NCI-H510A treated with DMSO at 0.1 percent for 48 hours (cell line): Measurements from ENCODE around the gene HLA-DQB2.
"Not testable (repeated sequence)": the region's sequence is repeated elsewhere in the genome, so short reads cannot be mapped to it uniquely, and the experiment has no call there.

Source experiments
- DNase-seq: peaks from one replicate; lab custom pipeline; 2025; lab: John Stamatoyannopoulos, UW

Gene HLA-DQB2

DNA sequence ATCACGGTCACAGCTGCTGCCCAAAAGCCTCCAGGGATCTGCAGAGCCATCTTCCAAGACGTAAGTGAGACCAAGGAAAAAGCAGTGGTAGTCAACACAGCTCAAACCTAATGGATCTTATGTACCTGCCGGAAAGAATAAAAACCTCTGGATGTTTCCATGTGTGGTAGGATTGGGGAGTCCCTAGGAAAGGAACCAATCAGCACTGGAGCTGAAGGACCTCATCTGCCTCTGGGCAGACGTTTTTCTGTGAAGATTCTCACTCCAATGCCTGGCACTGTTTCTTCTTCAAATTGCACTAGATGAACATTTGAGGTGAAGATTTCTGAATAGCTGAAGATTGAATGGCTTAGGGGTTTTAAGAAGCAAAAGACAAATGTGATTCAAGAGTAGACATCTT is at the start of gene HLA-DQB2:
Gene HLA-DQB2, minus strand, starts transcription at position 112 of the 400 bp plus-strand sequence. Its CDS starts 62 bp downstream, at position 50.
- no peak for DNase-seq

- DNase-seq, result no peak
Observed at GRCh38 chr6:32809171-32809570, 45.8 kb upstream of the HLA-DQB2 start.

DNA sequence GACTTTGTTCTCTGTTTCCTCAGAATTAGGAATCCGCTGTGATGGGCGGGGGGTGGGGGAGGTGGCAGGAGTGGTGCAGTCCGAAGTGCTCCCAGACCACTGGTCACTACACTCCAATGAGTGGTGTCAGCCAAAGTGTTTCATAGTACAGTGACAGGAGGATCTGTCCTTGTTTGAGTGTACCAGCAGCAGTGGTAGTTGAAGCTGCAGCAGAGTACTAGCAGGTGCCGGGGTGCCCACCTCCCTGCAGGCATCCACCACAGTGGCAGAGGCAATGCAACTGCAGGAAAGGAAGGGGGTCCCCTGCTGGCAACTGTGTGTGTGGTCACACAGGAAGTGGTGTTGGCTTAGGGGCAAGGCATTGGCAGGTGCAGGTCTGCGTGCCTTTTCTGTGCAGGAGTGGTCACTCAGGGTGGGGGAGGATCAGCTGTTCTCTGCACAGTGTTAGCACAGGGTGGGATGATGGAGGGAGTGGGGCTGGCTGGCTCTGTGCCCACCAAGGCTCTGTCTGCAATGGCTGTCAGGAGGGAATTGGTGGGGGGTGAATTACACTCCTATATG is 43.8 kb upstream of the HLA-DQB2 start:
- no peak for DNase-seq

- DNase-seq, result not testable (repeated sequence)
Observed at GRCh38 chr6:32805404-32805803, 42.1 kb upstream of the HLA-DQB2 start.

GRCh38 chr6:32803416-32803815 is 40.1 kb upstream of the HLA-DQB2 start:
- no peak for DNase-seq

DNA sequence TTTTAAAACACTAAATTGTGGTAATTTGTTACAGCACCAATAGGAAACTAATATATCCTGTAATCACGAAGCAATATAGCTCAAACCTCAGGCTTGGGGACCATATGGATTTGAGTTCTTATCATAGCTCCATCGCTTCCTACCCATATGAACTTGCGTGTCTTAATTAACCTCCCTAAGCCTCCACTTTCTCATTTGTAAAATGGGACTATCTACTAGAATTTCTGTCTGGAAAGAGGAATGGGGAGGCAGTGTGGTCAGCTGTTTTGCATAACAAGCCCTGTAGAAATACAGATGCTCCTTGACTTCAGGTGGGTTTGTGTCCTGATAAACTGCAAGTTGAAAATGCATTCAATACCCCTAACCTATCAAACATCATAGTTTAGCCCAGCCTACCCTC is 36.4 kb upstream of the HLA-DQB2 start:
- no peak for DNase-seq

- no peak for DNase-seq
Observed at GRCh38 chr6:32799168-32799567, 35.8 kb upstream of the HLA-DQB2 start.

DNA sequence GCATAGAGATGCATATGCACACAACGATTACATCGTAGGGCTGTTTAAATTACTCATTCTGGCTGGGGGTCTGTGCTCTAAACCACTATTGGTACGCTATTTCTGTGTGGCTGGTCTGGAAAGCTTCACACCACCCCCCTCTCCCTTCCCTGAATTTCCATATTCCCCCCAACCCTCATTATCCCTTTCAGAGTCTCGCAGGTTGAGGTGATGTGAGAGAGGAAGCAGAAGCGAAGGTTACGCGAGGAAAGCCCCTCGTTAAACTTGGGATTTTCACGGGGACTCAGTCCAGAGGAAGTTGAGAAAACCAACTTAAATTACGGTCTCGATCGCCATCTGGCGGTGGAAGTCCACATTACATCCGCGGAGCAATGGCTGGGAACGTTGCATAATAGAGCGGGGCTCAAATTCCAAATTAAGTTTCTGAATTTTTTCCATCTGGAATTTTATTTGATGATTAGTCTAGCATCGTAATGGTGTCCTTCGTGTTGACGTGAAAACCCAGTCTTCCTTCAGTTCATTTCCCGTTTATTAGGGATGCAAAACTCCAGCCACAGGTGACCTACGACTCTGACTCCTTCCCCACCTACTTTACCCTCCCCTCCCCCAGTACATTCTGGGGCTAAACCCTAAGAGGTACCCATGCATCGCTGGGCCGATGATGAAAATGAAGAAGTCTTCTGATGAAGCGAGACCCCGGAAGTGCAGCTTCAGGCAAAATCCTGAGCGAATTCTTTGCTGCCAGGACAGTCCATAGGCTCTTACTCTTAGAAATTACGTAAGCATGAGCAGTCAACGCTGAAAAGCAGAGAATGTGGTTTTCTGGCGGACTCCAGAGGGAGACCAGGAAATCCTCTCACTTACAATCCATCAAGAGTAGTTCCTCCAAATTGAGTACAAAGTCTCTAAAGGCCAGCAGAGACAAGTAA is 33.8 kb upstream of the HLA-DQB2 start:
- peak; percentile 57 for DNase-seq

DNA sequence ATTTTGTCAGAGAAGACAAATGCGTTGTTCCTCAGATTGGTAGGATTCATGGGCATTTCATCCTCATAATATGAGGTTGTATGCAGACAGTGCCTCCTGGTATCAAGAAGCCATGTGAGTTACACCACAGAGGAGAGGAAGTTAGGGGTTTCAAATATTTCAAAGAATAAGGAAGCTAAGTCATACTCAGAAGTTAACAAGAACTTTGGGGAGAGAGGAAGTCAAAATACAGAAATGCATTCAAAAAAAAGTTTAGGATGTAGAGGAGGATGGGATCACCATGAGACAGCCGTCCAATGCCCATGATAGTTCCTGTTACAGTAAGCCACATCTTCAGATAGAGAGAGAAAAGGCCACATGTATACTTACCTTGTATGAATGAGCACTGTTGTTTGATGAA is 31.2 kb upstream of the HLA-DQB2 start:
- DNase-seq, result no peak

- DNase-seq, result no peak
Observed at GRCh38 chr6:32792901-32793435, 29.6 kb upstream of the HLA-DQB2 start.

- DNase-seq, result no peak
Observed at GRCh38 chr6:32790306-32790705, 27.0 kb upstream of the HLA-DQB2 start.

DNA sequence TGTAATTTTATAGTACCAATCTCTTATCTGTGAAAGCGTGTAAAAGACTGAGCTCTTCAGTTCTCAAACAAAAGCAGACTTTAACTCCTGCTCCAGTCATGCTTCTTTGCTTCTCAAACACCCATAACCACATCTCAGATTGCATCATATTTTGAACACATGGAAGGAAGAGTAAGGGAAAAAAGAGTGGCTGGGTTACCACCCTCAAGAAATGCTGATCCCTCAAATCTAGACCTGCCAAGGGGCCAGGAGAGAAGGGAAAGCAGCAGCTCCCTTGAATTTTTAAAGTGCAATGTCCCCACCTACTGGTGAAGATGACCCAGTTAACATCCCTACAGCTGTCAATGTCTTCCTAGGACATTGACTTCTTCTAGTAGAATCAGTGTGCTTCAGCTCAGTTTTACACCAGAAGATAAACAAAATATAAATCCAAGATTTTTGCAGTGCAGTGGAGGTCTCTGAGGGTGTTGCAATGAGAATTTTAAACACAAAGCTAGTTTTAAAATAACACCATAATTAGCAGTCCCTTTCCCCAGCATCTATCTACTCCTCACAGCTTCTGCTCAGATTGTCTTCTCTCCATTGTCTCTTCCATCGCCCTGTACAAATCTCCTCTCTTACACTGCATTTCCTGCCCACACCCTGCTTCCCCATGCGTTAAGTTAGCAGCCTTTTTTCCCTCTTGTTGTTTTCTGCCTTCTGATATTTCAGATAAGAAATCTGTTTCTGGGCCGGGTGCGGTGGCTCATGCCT is 22.6 kb upstream of the HLA-DQB2 start:
- DNase-seq, result peak; percentile 66

DNA sequence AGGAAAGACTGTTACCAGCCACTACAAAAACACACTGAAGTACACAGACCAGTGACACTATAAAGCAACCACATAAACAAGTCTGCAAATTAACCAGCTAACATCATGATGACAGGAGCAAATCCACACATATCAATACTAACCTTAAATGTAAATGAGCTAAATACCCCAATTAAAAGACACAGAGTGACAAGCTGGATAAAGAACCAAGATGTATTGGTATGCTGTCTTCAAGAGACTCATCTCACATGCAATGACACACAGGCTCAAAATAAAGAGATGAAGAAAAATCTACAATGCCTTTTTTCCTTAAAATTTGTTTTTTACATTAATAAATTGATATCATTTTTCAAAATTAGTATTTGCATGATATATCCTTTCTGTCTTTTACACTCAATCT is 19.6 kb upstream of the HLA-DQB2 start:
- not testable (repeated sequence) for DNase-seq

DNA sequence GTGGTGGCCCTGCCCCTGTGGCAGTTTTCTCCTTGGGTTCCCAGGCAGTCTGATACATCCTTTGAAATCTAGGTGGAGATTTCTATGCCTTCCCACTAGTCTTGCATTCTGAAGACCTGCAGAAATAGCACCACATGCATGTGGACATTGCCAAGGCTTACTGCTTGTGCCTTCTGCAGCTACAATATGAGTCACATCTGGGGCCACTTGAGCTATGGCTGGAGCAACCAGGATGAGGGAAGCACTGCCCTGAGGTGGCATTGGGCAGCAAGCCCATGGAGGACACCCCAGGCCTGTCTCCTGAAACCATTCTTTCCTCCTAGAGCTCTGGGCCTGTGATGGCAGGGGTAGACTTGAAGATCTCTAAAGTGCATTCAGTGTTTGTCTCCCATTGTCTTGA is 15.7 kb upstream of the HLA-DQB2 start:
- DNase-seq, result no peak

DNA sequence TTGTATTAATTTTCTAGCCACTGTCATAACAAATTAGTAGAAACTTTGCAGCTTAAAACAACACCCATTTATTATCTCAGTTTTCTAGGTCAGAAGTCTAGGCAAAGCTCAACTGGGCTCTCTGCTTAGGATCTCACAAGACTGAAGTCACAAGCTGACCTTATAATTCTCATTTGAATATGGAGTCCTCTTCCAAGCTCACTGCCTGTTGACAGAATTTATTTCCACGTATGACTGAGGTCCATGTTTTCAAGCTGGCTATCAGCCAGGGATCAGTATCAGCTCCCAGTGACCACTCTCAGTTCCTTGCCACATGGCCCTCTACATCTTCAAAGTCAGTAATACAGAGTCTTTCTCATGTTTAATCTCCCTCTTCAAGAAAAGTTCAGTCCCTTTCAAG is 11.7 kb upstream of the HLA-DQB2 start:
- DNase-seq, result no peak

- no peak for DNase-seq
Observed at GRCh38 chr6:32774426-32774825, 11.1 kb upstream of the HLA-DQB2 start.

DNA sequence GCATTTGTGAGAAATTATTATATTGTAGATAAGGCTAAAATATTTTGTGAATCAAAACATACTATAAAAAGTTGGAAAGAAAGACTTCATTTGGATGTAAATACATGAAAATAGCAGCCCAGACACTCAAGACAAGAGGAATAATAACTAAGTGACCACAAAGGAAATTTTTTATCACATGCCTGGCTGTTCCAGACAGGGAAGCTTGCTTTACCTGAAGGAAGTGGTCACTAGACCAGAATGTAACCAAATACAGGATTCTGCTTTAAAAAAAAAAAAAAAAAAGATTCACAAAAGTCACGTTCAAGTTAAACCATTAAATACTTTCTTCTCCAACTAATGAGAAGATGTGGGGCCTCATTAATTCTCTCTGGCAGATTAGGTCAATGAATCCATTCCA is 9.3 kb upstream of the HLA-DQB2 start:
- DNase-seq, result no peak

DNA sequence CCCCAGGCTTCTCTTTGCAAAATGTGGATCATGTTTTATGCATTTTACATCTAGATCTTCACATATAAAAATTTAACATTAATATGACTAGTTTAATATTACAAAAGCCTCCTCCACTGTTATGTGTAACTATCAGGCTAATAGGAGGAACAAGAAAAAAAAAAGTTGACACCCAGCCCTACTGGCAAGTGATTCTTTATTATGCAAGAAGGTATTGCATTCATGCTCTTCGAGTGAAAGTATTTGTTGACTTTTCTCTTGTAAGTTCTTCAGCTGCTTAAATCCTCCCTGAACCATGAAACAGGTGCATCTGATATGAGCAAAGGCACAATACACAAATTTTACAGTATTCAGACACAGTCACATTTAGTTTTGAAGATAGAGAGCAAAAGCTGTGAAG is 716 bp upstream of the HLA-DQB2 start:
- DNase-seq, result no peak

- no peak for DNase-seq
Observed at GRCh38 chr6:32761548-32761947, 1.8 kb downstream of the HLA-DQB2 start.

DNA sequence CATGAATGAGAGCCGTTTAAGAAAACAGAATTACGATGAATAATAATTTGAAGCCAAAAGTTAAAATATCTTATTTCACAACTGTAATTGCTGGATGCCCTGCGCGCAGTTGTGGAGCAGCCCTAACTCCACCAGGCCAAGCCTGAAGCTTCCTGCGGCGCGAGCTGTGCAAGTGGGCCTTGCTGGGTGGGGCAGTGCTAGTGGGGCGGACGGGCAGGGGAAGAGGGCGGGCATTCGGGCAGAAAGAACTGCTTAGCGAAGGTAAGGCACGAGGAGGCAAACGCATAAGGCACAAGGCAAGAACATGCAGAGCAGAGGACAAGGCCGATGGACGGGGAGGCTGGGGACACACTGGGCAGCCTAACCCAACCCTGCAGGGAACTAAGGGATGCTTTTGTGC is 2.3 kb downstream of the HLA-DQB2 start:
- no peak for DNase-seq

- no peak for DNase-seq
Observed at GRCh38 chr6:32759669-32760068, 3.7 kb downstream of the HLA-DQB2 start.

GRCh38 chr6:32752580-32752979 is 10.8 kb downstream of the HLA-DQB2 start:
- no peak for DNase-seq

DNA sequence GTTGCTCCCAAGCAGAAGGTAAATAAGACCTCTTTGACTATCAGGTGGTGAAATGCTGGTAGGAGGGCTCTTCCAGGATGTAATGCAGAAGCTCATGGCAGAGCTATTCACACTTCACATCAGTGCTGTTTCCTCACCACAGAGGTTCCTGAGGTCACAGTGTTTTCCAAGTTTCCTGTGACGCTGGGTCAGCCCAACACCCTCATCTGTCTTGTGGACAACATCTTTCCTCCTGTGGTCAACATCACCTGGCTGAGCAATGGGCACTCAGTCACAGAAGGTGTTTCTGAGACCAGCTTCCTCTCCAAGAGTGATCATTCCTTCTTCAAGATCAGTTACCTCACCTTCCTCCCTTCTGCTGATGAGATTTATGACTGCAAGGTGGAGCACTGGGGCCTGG is 17.7 kb downstream of the HLA-DQB2 start:
- not testable (repeated sequence) for DNase-seq
